ENCODE data around the gene KCND1. TPM values are rescaled to one million over a fixed set of nuclear protein-coding genes. Genes with fewer than 3 reads are reported as not detected.

The KCND1 gene
- total and polyA plus RNA-seq, 2 experiments from 2014 or later, result 2.7 to 5.6 TPM

DNA sequence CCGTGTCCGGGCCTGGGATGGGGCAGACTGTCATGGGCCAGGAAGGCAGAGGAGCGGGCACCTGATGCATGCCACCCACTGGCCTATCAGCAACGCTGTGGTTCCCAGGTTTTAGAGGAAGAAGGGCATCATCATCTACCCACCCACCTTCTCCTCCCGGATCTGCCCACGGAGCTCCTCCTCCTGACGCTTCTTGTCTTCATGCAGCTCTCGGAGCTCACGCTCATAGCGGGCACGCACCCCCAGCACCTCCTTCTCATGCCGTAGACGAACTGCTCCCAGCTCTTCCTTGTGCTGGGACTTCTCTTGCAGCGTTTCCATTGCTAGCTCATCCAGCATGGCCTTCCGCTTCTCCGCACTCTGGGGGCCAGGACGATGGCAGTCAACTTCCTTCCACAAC, 11.4 kb upstream of the KCND1 start:
- H3K4me2 ChIP-seq, result no peak overlapping the region
- H3K36me3 ChIP-seq (ENCODE audit: insufficient read depth), result peaks cover 10% of the 10 kb centered on the region; the same call in 1 of the 2 replicates
- H3K27me3 Mint-ChIP-seq (ENCODE audit: insufficient read depth, low read depth, poor library complexity), result peaks cover 4% of the 10 kb centered on the region
- no peak overlapping the region for H3K4me3 Mint-ChIP-seq
- no peak overlapping the region for H3K4me3 ChIP-seq
- DNase-seq (ENCODE audit: low spot score) (no peak), ATAC-seq (no peak)
- H2AFZ ChIP-seq, result no peak overlapping the region
- H3K27me3 ChIP-seq (ENCODE audit: insufficient read depth), result no peaks in the 10 kb centered on the region
- H3K9me2 ChIP-seq (ENCODE audit: insufficient read depth), result no peaks in the 10 kb centered on the region
- no peaks in the 10 kb centered on the region for H3K79me2 ChIP-seq (replicated peaks; ENCODE audit: insufficient read depth)
- no peak overlapping the region for H3K27ac ChIP-seq (ENCODE audit: low read depth)
- peaks cover 62% of the 10 kb centered on the region for H3K36me3 Mint-ChIP-seq (ENCODE audit: low read depth)
- TF ChIP-seq ZNF114 (CRISPR knock-in tag; IDR thresholded peaks at IDR 0.05) (no peak), JUNB (IDR thresholded peaks at IDR 0.05; ENCODE audit: unreplicated experiment) (no peak), CREB1 (CRISPR knock-in tag; IDR thresholded peaks at IDR 0.05; ENCODE audit: low read depth) (no peak), ZNF462 (CRISPR knock-in tag; IDR thresholded peaks at IDR 0.05) (no peak), STAT1 (IDR thresholded peaks at IDR 0.05; ENCODE audit: unreplicated experiment) (no peak), ZNF331 (CRISPR knock-in tag; IDR thresholded peaks at IDR 0.05; ENCODE audit: low read depth) (no peak), EZH2phosphoT487 (IDR thresholded peaks at IDR 0.05; ENCODE audit: unreplicated experiment) (no peak), EZH2 (IDR thresholded peaks at IDR 0.05; ENCODE audit: low read depth, unreplicated experiment) (no peak), NANOG (IDR thresholded peaks at IDR 0.05; ENCODE audit: borderline replicate concordance) (no peak), POLR2AphosphoS5 (IDR thresholded peaks at IDR 0.05; ENCODE audit: low read depth) (no peak)
- TF ChIP-seq, protein P1, sequence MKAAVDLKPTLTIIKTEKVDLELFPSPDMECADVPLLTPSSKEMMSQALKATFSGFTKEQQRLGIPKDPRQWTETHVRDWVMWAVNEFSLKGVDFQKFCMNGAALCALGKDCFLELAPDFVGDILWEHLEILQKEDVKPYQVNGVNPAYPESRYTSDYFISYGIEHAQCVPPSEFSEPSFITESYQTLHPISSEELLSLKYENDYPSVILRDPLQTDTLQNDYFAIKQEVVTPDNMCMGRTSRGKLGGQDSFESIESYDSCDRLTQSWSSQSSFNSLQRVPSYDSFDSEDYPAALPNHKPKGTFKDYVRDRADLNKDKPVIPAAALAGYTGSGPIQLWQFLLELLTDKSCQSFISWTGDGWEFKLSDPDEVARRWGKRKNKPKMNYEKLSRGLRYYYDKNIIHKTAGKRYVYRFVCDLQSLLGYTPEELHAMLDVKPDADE (IDR thresholded peaks at IDR 0.05), result no peak
- TF ChIP-seq, protein P2, sequence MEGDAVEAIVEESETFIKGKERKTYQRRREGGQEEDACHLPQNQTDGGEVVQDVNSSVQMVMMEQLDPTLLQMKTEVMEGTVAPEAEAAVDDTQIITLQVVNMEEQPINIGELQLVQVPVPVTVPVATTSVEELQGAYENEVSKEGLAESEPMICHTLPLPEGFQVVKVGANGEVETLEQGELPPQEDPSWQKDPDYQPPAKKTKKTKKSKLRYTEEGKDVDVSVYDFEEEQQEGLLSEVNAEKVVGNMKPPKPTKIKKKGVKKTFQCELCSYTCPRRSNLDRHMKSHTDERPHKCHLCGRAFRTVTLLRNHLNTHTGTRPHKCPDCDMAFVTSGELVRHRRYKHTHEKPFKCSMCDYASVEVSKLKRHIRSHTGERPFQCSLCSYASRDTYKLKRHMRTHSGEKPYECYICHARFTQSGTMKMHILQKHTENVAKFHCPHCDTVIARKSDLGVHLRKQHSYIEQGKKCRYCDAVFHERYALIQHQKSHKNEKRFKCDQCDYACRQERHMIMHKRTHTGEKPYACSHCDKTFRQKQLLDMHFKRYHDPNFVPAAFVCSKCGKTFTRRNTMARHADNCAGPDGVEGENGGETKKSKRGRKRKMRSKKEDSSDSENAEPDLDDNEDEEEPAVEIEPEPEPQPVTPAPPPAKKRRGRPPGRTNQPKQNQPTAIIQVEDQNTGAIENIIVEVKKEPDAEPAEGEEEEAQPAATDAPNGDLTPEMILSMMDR (conservative IDR thresholded peaks at IDR 0.05; ENCODE audit: low read depth in 2 of 2), result no peak
- TF ChIP-seq, protein P3, sequence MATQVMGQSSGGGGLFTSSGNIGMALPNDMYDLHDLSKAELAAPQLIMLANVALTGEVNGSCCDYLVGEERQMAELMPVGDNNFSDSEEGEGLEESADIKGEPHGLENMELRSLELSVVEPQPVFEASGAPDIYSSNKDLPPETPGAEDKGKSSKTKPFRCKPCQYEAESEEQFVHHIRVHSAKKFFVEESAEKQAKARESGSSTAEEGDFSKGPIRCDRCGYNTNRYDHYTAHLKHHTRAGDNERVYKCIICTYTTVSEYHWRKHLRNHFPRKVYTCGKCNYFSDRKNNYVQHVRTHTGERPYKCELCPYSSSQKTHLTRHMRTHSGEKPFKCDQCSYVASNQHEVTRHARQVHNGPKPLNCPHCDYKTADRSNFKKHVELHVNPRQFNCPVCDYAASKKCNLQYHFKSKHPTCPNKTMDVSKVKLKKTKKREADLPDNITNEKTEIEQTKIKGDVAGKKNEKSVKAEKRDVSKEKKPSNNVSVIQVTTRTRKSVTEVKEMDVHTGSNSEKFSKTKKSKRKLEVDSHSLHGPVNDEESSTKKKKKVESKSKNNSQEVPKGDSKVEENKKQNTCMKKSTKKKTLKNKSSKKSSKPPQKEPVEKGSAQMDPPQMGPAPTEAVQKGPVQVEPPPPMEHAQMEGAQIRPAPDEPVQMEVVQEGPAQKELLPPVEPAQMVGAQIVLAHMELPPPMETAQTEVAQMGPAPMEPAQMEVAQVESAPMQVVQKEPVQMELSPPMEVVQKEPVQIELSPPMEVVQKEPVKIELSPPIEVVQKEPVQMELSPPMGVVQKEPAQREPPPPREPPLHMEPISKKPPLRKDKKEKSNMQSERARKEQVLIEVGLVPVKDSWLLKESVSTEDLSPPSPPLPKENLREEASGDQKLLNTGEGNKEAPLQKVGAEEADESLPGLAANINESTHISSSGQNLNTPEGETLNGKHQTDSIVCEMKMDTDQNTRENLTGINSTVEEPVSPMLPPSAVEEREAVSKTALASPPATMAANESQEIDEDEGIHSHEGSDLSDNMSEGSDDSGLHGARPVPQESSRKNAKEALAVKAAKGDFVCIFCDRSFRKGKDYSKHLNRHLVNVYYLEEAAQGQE (IDR thresholded peaks at IDR 0.05; ENCODE audit: unreplicated experiment), result no peak
- H3K4me1 Mint-ChIP-seq, result no peaks in the 10 kb centered on the region
- H3K4me1 ChIP-seq (ENCODE audit: insufficient read depth), result no peaks in the 10 kb centered on the region
- H3F3A ChIP-seq (replicated peaks; ENCODE audit: low read depth), result no peaks in the 10 kb centered on the region
- no peak overlapping the region for H3K27ac Mint-ChIP-seq
- H3K9me3 Mint-ChIP-seq, result no peaks in the 10 kb centered on the region; the same call in 2 of the 3 replicates
- H4K20me1 ChIP-seq (replicated peaks; ENCODE audit: insufficient read depth), result no peaks in the 10 kb centered on the region
